ENCODE measurements around the gene PNLIPRP2. TPM values are rescaled to one million over a fixed set of nuclear protein-coding genes. Genes with fewer than 3 reads are reported as not detected.

Gene PNLIPRP2
- total RNA-seq, 1 donor from 2014 or later, result not detected

- Mint-ChIP-seq H3K27ac (ENCODE audit: unreplicated experiment) (peak overlapping the region; percentile 39), H3K36me3 (ENCODE audit: low read depth) (no peaks in the 10 kb centered on the region), H3K4me3 (no peak overlapping the region), H3K9me3 (no peaks in the 10 kb centered on the region), H3K27me3 (ENCODE audit: low read depth) (no peaks in the 10 kb centered on the region), H3K4me1 (peaks cover 10% of the 10 kb centered on the region)
- no peak for DNase-seq (ENCODE audit: low read depth, low spot score)
- TF ChIP-seq CTCF (conservative IDR thresholded peaks at IDR 0.05), result no peak
Measured at GRCh38 chr10:116687633-116688032, 66.9 kb downstream of the PNLIPRP2 start.

GRCh38 chr10:116688241-116688711, 67.5 kb downstream of the PNLIPRP2 start:
- H3K27ac Mint-ChIP-seq (ENCODE audit: unreplicated experiment), result peak overlapping the region; percentile 46
- peaks cover 10% of the 10 kb centered on the region for H3K4me1 Mint-ChIP-seq
- H3K27me3 Mint-ChIP-seq (ENCODE audit: low read depth), result no peaks in the 10 kb centered on the region
- DNase-seq (ENCODE audit: low read depth, low spot score), result no peak
- H3K36me3 Mint-ChIP-seq (ENCODE audit: low read depth), result no peaks in the 10 kb centered on the region
- no peak overlapping the region for H3K4me3 Mint-ChIP-seq
- H3K9me3 Mint-ChIP-seq, result no peaks in the 10 kb centered on the region
- TF ChIP-seq CTCF (conservative IDR thresholded peaks at IDR 0.05), result no peak

GRCh38 chr10:116688741-116689495, 68.2 kb downstream of the PNLIPRP2 start:
- H3K27me3 Mint-ChIP-seq (ENCODE audit: low read depth), result no peaks in the 10 kb centered on the region
- peak overlapping the region; percentile 88 for H3K27ac Mint-ChIP-seq (ENCODE audit: unreplicated experiment)
- TF ChIP-seq CTCF (conservative IDR thresholded peaks at IDR 0.05), result no peak
- H3K4me1 Mint-ChIP-seq, result peaks cover 10% of the 10 kb centered on the region
- H3K4me3 Mint-ChIP-seq, result no peak overlapping the region
- H3K36me3 Mint-ChIP-seq (ENCODE audit: low read depth), result no peaks in the 10 kb centered on the region
- DNase-seq (ENCODE audit: low read depth, low spot score), result no peak
- no peaks in the 10 kb centered on the region for H3K9me3 Mint-ChIP-seq

GRCh38 chr10:116689744-116690143, 69.0 kb downstream of the PNLIPRP2 start:
- Mint-ChIP-seq H3K36me3 (ENCODE audit: low read depth) (no peaks in the 10 kb centered on the region), H3K27ac (ENCODE audit: unreplicated experiment) (no peak overlapping the region), H3K4me1 (peaks cover 16% of the 10 kb centered on the region), H3K9me3 (no peaks in the 10 kb centered on the region), H3K4me3 (no peak overlapping the region), H3K27me3 (ENCODE audit: low read depth) (no peaks in the 10 kb centered on the region)
- no peak for TF ChIP-seq CTCF (conservative IDR thresholded peaks at IDR 0.05)
- no peak for DNase-seq (ENCODE audit: low read depth, low spot score)

- TF ChIP-seq CTCF (conservative IDR thresholded peaks at IDR 0.05), result peak; percentile 55
- no peak overlapping the region for H3K27ac Mint-ChIP-seq (ENCODE audit: unreplicated experiment)
- H3K9me3 Mint-ChIP-seq, result no peaks in the 10 kb centered on the region
- H3K36me3 Mint-ChIP-seq (ENCODE audit: low read depth), result no peaks in the 10 kb centered on the region
- peaks cover 21% of the 10 kb centered on the region for H3K4me1 Mint-ChIP-seq
- H3K27me3 Mint-ChIP-seq (ENCODE audit: low read depth), result no peaks in the 10 kb centered on the region
- DNase-seq (ENCODE audit: low read depth, low spot score), result peak; percentile 34
- H3K4me3 Mint-ChIP-seq, result no peak overlapping the region
Measured at GRCh38 chr10:116690356-116691322, 69.9 kb downstream of the PNLIPRP2 start.

Measured in neural crest cell (in vitro differentiated cells).